Loucy (cell line): Measurements from ENCODE around the gene LAMB1.

Experiments used
- EZH2phosphoT487 ChIP-seq: fragments of 200-600 bp; IDR thresholded peaks from 2 replicates; pipeline ENCODE4 v1.6.1; 2018; ENCODE audit warnings: antibody characterized with exemption, mild to moderate bottlenecking, moderate library complexity, borderline replicate concordance
- TF ChIP-seq, protein P1 (sequence below): fragments of 200-600 bp; sonication (generic); conservative IDR thresholded peaks from 2 replicates; pipeline ENCODE4 v1.5.1; 2014; ENCODE audit warnings: mild to moderate bottlenecking, antibody characterized with exemption, low read length

DNA sequence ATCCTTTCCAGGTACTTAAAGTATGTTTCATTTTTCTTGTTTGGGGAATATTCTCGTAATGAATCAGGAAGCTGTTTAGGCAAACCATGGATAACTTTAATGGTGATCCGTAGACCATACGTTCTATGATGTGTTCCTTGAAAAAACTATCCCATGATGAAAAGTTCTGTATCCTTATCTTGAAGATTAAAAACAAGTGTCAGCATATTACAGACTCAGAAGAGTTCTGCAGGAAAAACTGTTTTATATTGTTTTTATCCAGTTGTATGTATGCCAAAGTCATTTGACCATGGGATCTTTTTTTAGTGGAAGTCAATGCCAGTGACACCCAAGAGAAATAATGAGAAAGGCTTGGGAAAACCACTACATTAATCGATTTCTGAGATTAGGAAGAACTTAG, 59.9 kb downstream of the LAMB1 start:
- TF ChIP-seq, protein P1, sequence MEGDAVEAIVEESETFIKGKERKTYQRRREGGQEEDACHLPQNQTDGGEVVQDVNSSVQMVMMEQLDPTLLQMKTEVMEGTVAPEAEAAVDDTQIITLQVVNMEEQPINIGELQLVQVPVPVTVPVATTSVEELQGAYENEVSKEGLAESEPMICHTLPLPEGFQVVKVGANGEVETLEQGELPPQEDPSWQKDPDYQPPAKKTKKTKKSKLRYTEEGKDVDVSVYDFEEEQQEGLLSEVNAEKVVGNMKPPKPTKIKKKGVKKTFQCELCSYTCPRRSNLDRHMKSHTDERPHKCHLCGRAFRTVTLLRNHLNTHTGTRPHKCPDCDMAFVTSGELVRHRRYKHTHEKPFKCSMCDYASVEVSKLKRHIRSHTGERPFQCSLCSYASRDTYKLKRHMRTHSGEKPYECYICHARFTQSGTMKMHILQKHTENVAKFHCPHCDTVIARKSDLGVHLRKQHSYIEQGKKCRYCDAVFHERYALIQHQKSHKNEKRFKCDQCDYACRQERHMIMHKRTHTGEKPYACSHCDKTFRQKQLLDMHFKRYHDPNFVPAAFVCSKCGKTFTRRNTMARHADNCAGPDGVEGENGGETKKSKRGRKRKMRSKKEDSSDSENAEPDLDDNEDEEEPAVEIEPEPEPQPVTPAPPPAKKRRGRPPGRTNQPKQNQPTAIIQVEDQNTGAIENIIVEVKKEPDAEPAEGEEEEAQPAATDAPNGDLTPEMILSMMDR, result no peak
- no peak for TF ChIP-seq EZH2phosphoT487
